ENCODE results near the gene C6orf118.

Gene C6orf118

DNA sequence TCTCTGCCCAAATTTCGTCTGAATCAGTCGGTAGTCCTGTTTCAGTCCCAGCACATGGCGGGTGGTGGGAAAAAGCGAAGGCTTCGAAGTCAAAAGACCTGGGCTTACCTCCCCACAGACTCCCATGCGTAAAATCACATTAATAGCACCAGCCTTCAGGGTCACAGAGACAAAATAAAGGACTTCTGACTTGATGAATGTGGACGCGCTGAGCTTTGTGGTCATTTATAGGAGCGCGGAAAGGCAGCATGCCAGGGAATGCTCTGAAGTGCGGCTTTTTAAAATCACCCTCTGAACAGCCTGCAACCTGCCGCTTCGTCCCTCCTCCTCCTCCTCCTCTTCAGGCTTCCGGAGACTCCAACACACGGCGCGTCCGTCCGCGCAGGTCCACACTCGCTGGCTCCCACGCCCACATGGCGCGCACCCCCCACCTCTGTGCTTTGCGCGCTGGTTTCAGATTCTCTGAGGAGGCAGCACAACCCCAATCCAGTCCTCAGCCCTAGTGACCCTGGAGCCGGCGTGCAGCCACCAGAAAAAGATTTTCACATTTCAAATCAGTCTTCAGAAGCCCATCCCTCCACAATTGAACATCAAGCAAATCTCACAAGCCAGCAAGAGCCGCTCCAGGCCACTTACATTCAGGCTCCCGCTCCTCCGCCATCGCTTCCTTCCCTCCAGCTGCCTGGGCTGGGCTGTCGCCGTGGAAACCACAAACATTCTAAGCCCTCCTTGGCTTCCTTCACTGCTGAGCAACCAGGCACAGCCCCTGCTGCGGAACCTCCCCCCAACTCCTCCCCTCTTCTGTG lies at the start of gene C6orf118:
C6orf118 (minus strand) TSS at position 680 of the 806 bp plus-strand sequence; CDS start at position 661, 19 bp downstream.
- DNase-seq (ENCODE audit: low spot score) = peak; percentile 82

DNA sequence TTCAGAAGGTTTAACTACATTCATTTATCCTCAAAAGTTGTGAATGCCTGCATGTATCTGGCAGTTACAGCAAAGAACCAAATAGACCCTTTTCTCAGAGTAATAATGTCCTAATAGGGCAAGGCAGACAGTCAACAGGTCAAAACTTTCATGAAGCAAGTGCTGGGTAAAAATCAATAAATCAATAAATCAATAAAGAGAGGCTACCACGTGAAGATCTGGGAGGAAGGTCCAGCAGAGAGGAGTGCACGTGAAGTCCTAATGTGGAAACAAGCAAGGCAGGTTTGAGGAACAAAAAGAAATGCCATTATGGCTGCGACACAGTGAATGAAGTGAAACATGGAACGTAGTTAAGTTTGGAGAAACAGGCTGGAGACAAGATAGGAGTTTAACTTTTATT lies 36.3 kb upstream of the C6orf118 start:
- DNase-seq (ENCODE audit: low spot score) = no peak

DNA sequence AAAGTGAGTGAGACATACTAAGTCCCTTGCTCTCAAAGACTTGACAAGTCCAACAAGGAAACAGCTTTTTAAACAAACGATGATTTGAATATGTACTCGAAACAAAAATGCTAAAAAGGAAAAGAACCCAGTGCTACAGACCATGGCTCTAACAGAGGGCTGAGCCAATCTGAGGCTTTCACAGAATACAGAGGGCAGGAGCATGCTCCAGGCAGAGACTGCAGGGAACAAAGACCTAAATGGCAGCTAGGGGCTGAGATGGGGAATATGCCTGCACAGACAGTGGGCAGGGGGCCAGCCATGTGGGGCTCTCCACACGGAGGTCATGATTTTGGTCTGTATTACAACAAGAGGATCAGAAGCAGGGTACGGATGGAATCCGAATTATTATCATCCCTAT lies 31.1 kb upstream of the C6orf118 start:
- no peak for DNase-seq (ENCODE audit: low spot score)

DNA sequence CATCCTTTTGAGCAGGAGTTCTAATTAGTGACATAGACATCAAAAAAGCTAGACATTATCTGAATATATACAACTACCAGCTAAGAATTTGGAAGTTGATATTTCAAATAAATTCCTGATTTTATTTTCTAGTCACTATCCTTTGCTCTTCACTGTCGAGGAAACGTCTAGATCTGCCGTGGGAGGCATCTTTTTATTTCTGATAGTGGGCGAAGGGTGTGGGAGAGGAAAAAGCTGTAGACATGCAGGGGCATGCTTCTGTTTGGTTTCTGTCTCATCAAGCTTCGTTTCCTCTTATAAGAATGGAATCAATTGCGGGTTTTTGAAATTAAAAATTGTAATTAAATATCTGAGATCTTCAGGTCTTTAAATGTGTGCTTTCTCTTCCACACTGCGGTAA lies 16.2 kb upstream of the C6orf118 start:
- DNase-seq (ENCODE audit: low spot score) = no peak

DNA sequence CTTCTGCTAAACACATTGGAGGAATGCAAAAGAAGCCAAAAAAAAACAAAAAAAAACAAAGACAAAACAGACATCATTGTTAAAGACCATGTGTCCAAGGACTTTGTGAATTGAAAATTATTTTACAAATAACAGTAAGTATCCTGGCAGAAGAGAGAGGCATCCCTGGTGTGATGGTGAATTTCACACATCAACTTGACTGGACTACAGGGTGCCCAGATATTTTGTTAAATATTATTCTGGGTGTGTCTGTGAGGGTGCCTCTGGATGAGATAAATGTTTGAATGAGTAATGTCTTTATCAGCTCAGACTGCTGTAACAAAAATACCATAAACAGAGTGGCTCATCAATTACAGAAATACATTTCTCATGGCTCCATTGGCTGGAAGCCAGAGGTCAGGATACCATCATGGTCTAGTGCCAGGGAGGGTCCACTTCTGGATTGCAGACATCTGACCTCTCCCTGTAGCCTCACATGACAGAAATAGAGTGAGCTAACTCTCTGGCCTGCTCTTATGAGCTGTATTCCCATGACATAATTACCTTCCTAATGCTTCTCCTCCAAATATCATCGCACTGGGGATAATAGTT lies 12.2 kb upstream of the C6orf118 start:
- no peak for DNase-seq (ENCODE audit: low spot score)

DNA sequence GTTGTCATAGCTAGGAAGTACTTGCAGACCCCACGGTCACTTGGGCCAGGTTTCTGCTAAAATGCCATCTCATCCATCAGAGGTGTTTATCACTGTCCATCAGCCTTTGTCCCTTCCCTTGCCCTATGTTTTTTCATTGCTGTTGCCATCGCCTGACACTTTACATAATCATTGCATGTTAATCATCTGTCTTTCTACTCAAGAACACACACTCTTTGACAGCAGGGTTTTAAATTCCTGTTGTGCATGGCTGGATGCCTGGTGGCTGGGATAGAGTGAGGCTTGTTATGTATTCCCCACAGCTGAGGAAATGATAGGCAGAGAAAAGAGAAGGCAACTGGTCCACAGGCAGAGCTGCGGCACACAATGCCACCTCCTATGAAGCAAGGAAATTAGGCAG lies 11.7 kb upstream of the C6orf118 start:
- DNase-seq (ENCODE audit: low spot score) = no peak

DNA sequence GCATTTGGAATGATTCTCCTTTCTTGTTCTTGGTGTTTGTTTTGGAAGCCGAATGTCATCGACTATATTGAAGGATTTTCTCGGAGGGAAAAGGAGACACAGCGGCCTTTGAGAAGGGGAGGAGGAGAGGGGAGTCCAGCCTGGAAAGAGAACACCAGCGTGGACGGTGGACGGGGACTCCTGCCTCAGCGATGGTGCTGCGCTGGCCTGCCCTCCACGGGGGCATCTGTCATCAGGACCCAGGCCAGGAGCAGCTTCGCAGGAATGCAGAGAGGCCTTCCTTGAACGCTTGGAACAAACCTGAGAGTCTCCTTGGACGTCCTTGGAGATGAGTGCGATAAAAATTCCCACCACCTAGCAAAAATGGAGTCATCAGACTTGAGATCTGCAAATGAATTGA lies 8.3 kb upstream of the C6orf118 start:
- no peak for DNase-seq (ENCODE audit: low spot score)

DNA sequence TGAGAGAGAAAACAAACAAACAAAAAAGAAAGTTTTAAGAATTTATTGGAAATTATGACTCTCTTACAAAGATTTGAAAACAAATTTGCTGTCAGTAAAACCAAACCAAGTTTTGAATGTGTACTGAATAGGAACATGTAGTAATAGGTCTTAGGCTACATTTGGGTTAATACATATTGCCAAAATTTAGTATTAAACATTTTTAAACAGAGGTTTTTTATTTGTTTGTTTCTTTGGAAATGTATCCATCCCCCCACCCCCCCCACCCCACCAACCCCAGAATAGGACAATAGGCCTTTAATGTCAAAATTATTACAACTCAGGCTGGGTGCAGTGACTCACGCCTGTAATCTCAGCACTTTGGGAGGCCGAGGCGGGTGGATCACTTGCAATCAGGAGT lies 2.5 kb downstream of the C6orf118 start:
- DNase-seq (ENCODE audit: low spot score) = no peak

DNA sequence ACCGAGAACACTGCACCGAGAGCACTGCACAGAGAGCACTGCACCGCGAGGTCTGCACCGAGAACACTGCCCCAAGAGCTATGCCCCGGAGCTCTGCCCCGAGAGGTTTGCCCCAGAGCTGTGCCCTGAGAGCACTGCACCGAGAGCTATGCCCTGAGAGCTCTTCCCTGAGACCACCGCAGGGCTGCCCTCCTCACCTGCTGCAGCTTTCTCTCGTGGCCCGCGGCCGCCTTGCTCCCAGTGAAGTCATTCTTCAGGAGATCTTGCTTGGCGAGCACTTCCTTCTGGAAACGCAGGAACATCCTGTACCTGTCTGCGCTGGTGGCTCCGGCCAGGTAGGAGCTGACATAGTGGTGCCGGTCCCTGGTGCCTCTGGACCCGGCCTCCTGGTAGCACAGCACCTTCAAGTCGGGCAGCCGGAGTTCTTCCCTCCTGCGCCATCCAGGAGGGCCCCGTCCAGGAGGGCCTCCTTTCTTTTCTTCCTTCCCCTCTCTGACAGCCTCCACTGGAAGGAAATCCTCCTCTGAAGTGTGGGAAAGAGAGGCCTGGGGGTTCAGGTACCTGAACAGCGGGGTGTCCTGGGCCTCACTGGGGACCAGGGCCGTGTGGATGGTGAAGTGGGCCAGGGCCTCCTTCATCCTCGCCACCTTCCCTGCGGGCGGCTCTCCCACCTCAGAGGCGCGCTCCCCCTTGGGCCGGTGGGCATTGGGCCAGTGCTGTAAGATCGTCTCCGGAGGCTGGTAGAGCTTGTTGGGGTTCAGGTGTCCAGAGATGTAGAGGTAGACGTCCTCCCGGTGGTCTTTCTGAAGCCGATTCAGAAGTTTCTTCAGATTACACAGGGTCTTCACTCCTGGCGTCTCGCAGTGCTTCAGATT lies 7.8 kb downstream of the C6orf118 start:
- no peak for DNase-seq (ENCODE audit: low spot score)

DNA sequence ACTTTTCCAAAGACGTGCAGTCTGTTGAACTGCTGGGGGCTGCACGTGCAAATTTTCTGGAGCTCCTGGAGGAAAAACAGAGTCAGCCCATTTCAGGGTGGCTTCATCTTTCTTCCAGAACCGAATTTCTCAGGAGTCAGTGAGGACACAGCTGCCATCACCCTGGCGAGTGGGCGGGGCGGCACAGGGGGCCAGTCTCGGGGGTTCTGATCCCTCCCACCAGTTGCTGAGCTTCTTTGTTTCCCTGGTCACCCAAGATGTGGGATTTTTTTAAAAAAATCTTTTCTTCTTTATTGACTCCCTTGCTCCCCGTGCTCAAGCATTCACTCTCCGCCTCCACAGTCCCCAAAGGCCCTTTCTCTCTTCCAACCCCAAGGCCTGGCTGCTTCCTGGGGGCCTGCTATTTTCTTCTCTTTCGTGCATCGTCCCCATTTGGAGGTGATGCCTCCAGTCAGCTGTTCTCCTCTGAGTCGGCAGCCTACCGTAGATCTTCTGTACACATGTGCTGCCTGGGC lies 8.9 kb downstream of the C6orf118 start:
- DNase-seq (ENCODE audit: low spot score) = no peak

DNA sequence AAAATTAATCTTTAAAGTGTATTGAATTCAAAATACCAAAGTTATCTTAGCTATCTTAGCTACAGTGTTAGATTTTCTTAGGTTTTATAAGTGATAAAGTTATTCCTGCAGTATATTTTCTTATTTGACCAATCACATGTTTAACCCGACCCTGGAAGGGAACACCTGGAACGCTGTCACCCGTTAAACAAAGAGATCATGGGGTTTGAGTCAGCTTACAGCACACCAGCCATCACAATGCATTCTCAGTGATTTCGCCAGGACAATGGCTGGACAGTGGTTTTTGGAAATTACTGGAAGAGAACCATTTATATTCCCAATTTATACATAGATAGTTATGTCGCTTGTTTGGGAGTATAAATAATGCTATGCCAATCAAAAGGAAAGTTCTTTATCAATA lies 10.5 kb downstream of the C6orf118 start:
- no peak for DNase-seq (ENCODE audit: low spot score)

DNA sequence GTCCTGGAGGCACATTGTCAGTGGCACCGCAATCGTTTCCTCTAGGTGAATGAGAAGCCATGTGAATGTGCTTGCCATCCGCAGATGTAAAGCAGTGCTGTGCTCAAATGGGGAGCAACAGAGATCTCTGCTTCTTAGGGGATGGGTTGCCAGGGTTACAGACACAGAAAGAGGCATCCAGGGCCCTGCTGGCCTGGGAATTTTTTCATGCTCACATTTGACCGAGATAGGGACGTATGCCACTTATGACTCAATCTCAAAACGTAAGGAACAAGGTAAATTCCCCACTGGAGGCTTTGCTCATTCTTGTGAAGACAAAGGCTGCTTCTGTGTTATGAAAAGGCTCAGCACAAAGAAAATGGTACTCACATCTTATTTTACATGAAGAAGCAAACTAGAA lies 11.0 kb downstream of the C6orf118 start:
- no peak for DNase-seq (ENCODE audit: low spot score)

DNA sequence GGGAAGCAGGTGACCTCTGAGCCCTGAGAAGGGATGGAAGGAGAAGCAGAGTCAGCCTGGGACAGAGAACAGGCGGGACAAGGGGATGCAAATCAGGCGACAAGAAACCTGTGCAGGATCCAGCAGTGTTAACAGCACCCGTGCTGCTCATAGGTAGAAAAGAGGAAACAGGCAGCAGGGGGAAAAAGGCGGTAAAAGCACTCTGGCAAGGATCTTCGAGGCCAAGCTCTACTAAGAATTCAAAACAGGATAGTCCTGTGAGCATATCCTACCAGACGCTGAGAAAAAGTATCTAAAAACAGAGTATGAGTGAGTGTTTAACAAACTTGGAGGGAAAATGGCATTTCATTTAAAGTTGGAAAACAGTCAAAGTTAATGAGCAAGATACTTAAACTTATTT lies 16.7 kb downstream of the C6orf118 start:
- no peak for DNase-seq (ENCODE audit: low spot score)

DNA sequence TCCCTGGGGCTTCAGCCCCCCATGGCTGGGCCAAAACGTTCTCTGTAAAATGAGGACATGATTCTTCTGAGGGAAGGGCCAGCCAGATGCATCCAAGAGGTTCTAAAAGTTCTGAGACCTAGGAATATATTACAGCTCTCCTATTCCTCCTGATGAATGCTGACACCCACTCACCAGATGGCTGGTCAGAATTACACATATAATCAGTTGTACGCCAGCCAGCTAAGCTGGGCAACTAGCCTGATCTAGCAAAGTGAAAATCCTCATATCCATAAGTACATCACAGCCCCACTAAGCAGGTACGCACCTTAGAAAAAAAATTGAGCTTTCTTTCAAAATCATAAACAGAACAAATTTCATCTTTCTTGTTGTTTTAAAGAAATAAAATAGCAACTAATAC lies 34.8 kb downstream of the C6orf118 start:
- no peak for DNase-seq (ENCODE audit: low spot score)

DNA sequence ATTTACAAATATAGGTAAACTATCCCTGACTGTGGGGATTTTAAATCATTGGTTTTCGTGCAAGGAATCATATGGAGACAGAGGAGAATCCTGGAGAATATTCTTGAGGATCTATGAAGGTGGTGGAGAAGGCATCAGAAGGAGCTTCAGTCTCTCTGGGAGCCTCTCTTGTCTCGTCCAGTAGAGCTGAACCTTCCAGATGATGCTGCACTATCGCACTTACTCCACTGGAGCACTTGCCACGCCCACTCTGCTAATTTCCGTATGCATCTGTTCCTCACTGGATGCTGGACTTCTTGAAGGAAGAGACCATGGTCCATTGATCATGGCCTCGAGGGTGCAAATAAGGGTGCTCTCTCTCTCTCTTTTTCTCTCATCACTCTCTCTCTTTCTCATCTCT lies 36.8 kb downstream of the C6orf118 start:
- DNase-seq (ENCODE audit: low spot score) = no peak

DNA sequence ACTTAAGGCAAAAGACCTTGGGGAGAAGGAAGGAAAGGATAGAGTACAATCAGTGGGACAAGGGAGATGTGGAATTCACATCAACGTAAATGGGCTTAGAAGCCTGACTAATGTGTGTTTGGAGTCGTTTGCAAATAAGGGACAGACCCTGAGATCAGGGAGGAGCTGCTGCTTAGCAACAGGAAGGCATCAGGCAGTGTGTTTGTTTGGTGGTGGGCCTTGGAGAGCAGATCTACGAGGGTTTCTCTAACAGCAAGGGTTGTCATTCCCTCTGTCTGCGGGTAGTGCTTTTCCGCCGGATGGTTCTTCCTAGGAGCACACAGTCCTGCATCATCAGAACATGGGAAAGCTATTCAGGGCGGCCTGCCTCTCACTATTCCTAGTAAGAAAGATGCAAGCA lies 40.4 kb downstream of the C6orf118 start:
- no peak for DNase-seq (ENCODE audit: low spot score)

DNA sequence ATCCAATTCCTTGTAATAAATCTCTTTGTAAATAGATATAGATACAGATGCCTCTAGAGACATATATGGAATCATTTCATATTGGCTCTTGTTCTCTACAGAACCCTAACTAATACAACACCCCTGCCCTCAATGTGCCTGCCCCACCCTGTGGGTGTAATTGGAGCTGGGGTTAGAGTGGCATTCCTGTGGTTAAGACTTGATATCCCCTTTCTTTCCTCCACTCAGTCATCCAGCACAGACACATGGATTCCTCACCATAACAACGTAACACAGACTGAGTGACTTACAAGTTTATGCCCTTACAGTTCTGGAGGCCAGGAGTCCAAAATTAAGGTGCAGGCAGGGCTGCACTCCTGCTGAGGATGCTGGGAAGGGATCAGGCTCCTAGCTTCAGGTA lies 42.8 kb downstream of the C6orf118 start:
- no peak for DNase-seq (ENCODE audit: low spot score)

DNA sequence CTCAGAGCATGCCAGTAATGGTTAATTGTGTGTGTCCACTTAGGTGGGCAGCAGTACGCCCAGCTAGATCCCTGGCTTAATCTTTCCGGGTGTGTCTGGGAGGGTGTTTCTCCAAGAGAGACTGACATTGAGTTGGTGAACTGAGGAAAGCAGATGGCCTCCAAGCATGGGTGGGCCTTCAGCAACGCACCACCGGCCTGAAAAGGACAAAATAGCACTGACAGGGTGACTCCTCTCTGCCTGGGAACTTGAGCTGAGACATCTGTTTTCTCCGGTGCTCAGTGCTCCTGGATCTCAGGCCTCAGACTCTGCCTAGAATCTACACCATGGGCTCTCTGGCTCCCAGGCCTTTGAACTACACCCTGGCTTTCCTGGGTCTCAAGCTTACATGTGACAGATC lies 43.2 kb downstream of the C6orf118 start:
- DNase-seq (ENCODE audit: low spot score) = no peak

DNA sequence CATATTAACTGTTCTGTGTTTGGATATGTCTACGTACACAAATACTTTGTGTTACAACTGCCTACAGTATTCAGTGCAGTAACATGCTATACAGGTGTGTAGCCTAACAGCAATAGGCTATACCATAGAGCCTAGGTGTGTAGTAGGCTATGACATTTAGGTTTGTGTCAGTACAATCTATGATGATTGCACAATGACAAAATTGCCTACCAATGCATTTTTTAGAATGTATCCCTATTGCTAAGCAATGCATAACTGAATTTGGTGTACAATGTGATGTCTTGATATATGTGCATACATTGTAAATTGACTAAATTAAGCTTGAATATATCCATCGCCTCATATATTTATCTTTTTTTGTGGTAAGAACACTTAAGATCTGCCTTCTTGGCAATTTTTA lies 48.9 kb downstream of the C6orf118 start:
- no peak for DNase-seq (ENCODE audit: low spot score)

DNA sequence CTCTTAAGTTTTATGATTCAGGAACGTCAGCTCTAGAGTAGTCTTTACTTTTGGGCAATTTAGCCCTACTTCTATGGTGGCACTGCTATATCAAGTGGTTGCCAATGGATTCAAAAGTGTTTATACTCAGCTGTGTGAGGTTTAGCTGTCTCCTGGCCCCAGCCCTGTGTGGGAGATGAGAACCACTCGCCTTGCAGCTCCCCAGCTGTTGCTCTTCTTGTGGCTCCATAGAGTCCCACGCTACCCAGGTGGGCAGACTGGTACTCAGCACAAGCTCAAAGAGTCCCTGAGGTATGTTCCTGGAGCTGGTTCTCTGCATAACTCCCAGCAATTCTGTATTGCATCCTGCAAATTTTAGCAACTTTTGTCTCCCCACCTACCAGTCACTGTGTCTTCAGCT lies 59.6 kb downstream of the C6orf118 start:
- no peak for DNase-seq (ENCODE audit: low spot score)

DNA sequence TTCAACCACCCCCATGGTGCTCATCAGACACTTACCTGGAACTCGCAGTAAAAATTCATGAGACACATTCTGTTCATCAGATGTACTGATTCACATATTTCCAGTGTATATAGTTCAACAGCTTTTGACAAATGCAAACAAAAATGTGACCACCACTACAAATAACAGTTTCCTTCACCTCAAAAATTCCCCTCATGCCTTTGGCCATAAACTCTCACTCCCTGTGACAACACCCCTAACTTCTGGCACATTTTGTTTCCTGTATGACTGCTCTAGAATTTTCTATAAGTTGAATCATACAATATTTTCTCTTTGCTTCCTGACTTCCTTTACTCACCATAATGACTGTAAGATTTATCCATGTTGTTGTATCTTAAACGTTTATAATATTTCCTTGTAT lies 63.7 kb downstream of the C6orf118 start:
- DNase-seq (ENCODE audit: low spot score) = peak; percentile 6

DNA sequence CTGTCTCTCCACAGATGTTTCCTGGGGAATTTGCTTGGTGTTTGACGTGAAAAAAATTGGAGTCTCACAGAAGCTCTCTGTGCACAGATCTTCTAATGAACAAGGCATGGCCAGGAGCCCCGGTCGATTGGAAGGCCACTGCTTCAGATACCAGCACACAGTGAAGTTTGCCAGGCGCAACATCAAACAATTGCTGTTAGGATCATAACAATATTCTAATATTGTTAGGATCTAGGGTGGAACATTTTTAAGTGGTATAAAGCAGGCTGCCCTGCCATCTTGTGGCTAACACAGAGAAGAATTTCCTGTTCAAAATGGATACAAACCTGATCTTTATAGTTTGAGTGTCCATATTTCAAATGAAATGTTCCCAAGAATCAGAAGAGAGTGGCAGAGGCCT lies 64.1 kb downstream of the C6orf118 start:
- peak; percentile 38 for DNase-seq (ENCODE audit: low spot score)

Data from kidney tubule cell (primary cell).